ENCODE measurements around the gene MAST3. TPM values are rescaled to one million over a fixed set of nuclear protein-coding genes. Genes with fewer than 3 reads are reported as not detected.

The MAST3 gene
- total RNA-seq, 1 experiment from 2014 or later: 4.1 TPM

GRCh38 chr19:18059297-18059696 is 38.3 kb upstream of the MAST3 start:
- TF ChIP-seq CTCF (IDR thresholded peaks at IDR 0.05; ENCODE audit: unreplicated experiment): no peak
- CTCF ChIA-PET: interaction anchor here (0.6 to 7.6 kb wide), 18 partner anchors 9 to 210 kb away, joined by 3 to 103 read pairs (median 3); partner anchors contain the start of gene ARRDC2
- Mint-ChIP-seq H3K27ac (ENCODE audit: low read depth, unreplicated experiment) (no peak overlapping the region), H3K27me3 (ENCODE audit: insufficient read depth, unreplicated experiment) (no peaks in the 10 kb centered on the region), H3K4me3 (ENCODE audit: unreplicated experiment) (no peak overlapping the region), H3K9me3 (ENCODE audit: unreplicated experiment) (no peaks in the 10 kb centered on the region), H3K36me3 (ENCODE audit: insufficient read depth, unreplicated experiment) (no peaks in the 10 kb centered on the region), H3K4me1 (ENCODE audit: insufficient read depth, unreplicated experiment) (no peaks in the 10 kb centered on the region)
- POLR2A ChIA-PET: interaction anchor here (0.7 to 0.8 kb wide), 2 partner anchors 18 to 52 kb away, joined by 3 to 4 read pairs; partner anchors contain the start of gene ARRDC2
- BruUV-seq (replicated peaks): no TSS peak
- intact Hi-C loops (cut with micrococcal nuclease): loop anchor here (2.0 kb wide), 1 partner anchor 120 kb away; no protein-coding TSS in a partner anchor
- DNase-seq (ENCODE audit: unreplicated experiment): no peak

GRCh38 chr19:18059902-18060301 is 37.7 kb upstream of the MAST3 start:
- H3K36me3 Mint-ChIP-seq (ENCODE audit: insufficient read depth, unreplicated experiment): no peaks in the 10 kb centered on the region
- no peak for TF ChIP-seq CTCF (IDR thresholded peaks at IDR 0.05; ENCODE audit: unreplicated experiment)
- no peaks in the 10 kb centered on the region for H3K27me3 Mint-ChIP-seq (ENCODE audit: insufficient read depth, unreplicated experiment)
- BruUV-seq (replicated peaks): no TSS peak
- CTCF ChIA-PET: interaction anchor here (0.6 to 7.6 kb wide), 13 partner anchors 10 to 123 kb away, joined by 3 to 103 read pairs (median 3); partner anchors contain the start of gene ARRDC2
- no peak overlapping the region for H3K4me3 Mint-ChIP-seq (ENCODE audit: unreplicated experiment)
- H3K27ac Mint-ChIP-seq (ENCODE audit: low read depth, unreplicated experiment): no peak overlapping the region
- no peaks in the 10 kb centered on the region for H3K4me1 Mint-ChIP-seq (ENCODE audit: insufficient read depth, unreplicated experiment)
- intact Hi-C loops (cut with micrococcal nuclease): loop anchor here (2.0 kb wide), 1 partner anchor 121 kb away; no protein-coding TSS in a partner anchor
- no peaks in the 10 kb centered on the region for H3K9me3 Mint-ChIP-seq (ENCODE audit: unreplicated experiment)
- no peak for DNase-seq (ENCODE audit: unreplicated experiment)
- POLR2A ChIA-PET: interaction anchor here (0.8 kb wide), 1 partner anchor 17 kb away, joined by 3 read pairs; no protein-coding TSS in a partner anchor

- no peak overlapping the region for H3K27ac Mint-ChIP-seq (ENCODE audit: low read depth, unreplicated experiment)
Observed at GRCh38 chr19:18060472-18060871, 37.1 kb upstream of the MAST3 start.

GRCh38 chr19:18062028-18062427 is 35.5 kb upstream of the MAST3 start:
- no peaks in the 10 kb centered on the region for H3K36me3 Mint-ChIP-seq (ENCODE audit: insufficient read depth, unreplicated experiment)
- no peak overlapping the region for H3K4me3 Mint-ChIP-seq (ENCODE audit: unreplicated experiment)
- ChIA-PET POLR2A (no interaction called here), CTCF (interaction anchor here (0.6 to 7.6 kb wide), 6 partner anchors 13 to 124 kb away, joined by 3 to 103 read pairs (median 4); partner anchors contain the start of gene ARRDC2)
- H3K27ac Mint-ChIP-seq (ENCODE audit: low read depth, unreplicated experiment): no peak overlapping the region
- H3K9me3 Mint-ChIP-seq (ENCODE audit: unreplicated experiment): no peaks in the 10 kb centered on the region
- no peak for TF ChIP-seq CTCF (IDR thresholded peaks at IDR 0.05; ENCODE audit: unreplicated experiment)
- DNase-seq (ENCODE audit: unreplicated experiment): no peak
- no peaks in the 10 kb centered on the region for H3K27me3 Mint-ChIP-seq (ENCODE audit: insufficient read depth, unreplicated experiment)
- BruUV-seq (replicated peaks): no TSS peak
- no peaks in the 10 kb centered on the region for H3K4me1 Mint-ChIP-seq (ENCODE audit: insufficient read depth, unreplicated experiment)
- intact Hi-C loops (cut with micrococcal nuclease): no loop called here

More at GRCh38 chr19:18060472-18060871, 37.1 kb upstream of the MAST3 start:
- BruUV-seq (replicated peaks): no TSS peak
- H3K9me3 Mint-ChIP-seq (ENCODE audit: unreplicated experiment): no peaks in the 10 kb centered on the region
- ChIA-PET POLR2A (no interaction called here), CTCF (interaction anchor here (0.6 to 7.6 kb wide), 7 partner anchors 31 to 124 kb away, joined by 3 to 103 read pairs (median 3); partner anchors contain the start of gene ARRDC2)
- H3K4me3 Mint-ChIP-seq (ENCODE audit: unreplicated experiment): no peak overlapping the region
- DNase-seq (ENCODE audit: unreplicated experiment): no peak
- H3K27me3 Mint-ChIP-seq (ENCODE audit: insufficient read depth, unreplicated experiment): no peaks in the 10 kb centered on the region
- no peaks in the 10 kb centered on the region for H3K4me1 Mint-ChIP-seq (ENCODE audit: insufficient read depth, unreplicated experiment)
- H3K36me3 Mint-ChIP-seq (ENCODE audit: insufficient read depth, unreplicated experiment): no peaks in the 10 kb centered on the region
- TF ChIP-seq CTCF (IDR thresholded peaks at IDR 0.05; ENCODE audit: unreplicated experiment): no peak
- intact Hi-C loops (cut with micrococcal nuclease): no loop called here

All from MCF 10A (cell line).